Breast epithelium (tissue), 4 donors: Measurements from ENCODE around the gene DNAH17. TPM values are rescaled to one million over a fixed set of nuclear protein-coding genes. Genes with fewer than 3 reads are reported as not detected.

Source experiments
- DNase-seq, 2 donors: peaks; one replicate each; pipeline ENCODE4 v3.0.0-alpha.2; 2019; ENCODE audit warnings: low spot score in 2 of 2
- H3K27ac ChIP-seq, 2 donors: fragments of 200-600 bp; sonication (generic) in 1 of 2; one replicate each; pipeline ENCODE4 v1.5.1; 2016 to 2019; ENCODE audit warnings: mild to moderate bottlenecking in 1 of 2
- H3K27me3 ChIP-seq, 2 donors: fragments of 200-600 bp; sonication (generic) in 1 of 2; one replicate each; pipeline versions ENCODE4 v1.5.1 to v1.6.0; 2017 to 2019; ENCODE audit warnings: control low read depth in 1 of 2, mild to moderate bottlenecking in 1 of 2
- H3K36me3 ChIP-seq: fragments of 200-600 bp; one replicate; pipeline ENCODE4 v1.5.1; 2019
- H3K4me1 ChIP-seq, 2 donors: fragments of 200-600 bp; sonication (generic); one replicate each; pipeline ENCODE4 v1.5.1; 2016 to 2019; ENCODE audit warnings: control low read depth in 1 of 2
- H3K4me3 ChIP-seq, 3 donors: fragments of 200-600 bp; sonication (generic); 1 replicate in 2 of 3; 2 replicates in 1 of 3; pipeline ENCODE4 v1.5.1; 2016 to 2019; ENCODE audit warnings: mild to moderate bottlenecking in 3 of 3, moderate library complexity in 2 of 3
- H3K9me3 ChIP-seq, 2 donors: fragments of 200-600 bp; sonication (generic) in 1 of 2; one replicate each; pipeline ENCODE4 v1.5.1; 2016 to 2019; ENCODE audit warnings: control low read depth in 1 of 2
- POLR2A ChIP-seq: fragments of 450-650 bp; IDR thresholded peaks from one replicate; pipeline ENCODE4 v1.6.1; 2016; ENCODE audit warnings: antibody characterized with exemption, mild to moderate bottlenecking, moderate library complexity
- POLR2AphosphoS5 ChIP-seq, 3 donors: sonication (generic); formaldehyde crosslinking; IDR thresholded peaks; one replicate each; pipeline ENCODE4 v1.6.1; 2017; ENCODE audit warnings: antibody characterized with exemption in 3 of 3
- intact Hi-C: fragments of 100-400 bp; cut with DNase I; formaldehyde crosslinking; loops from one replicate; pipeline ENCODE4 v1.15.1; 2023; ENCODE audit warnings: low total_unique reads
- total RNA-seq, 3 donors: library from RNA; depleted of rRNA; stranded (reverse); fragments of >200 nt; gene quantifications; one replicate each; pipeline ENCODE4 v1.1.0, GENCODE V29; 2016
- TF ChIP-seq, protein P1 (sequence below), 3 donors: fragments of 450-650 bp; IDR thresholded peaks; one replicate each; pipeline ENCODE4 v1.5.1; 2016 to 2017; ENCODE audit warnings: antibody characterized with exemption in 3 of 3, mild to moderate bottlenecking in 3 of 3, moderate library complexity in 3 of 3

DNAH17 gene
- total RNA-seq, 3 donors from 2014 or later, result 0.15 to 0.33 TPM; not detected in 1

DNA sequence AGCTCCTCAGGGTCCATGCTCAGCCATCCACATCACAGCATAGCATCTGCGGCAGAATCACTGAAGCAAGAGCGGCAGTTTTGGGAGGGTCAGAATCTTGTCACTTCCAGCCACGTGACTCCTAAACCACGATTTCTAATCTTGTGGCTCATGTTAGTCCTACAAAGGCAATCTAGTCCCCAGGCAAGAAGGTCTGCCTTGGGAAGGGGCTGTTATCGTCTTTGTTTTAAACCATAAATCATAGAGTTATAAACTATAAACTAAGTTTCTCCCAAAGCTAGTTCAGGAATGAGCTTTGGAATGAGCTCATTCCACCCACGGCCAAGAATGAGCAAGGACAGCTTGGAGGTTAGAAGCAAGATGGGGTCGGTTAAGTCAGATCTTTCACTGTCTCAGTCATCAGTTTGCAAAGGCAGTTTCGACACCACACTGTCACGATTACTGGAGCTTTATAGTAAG, 20.8 kb upstream of the DNAH17 start:
- Histone ChIP-seq H3K27me3 (no peaks in the 10 kb centered on the region), H3K4me1 (no peaks in the 10 kb centered on the region), H3K36me3 (no peaks in the 10 kb centered on the region), H3K27ac (no peak overlapping the region), H3K4me3 (no peak overlapping the region), H3K9me3 (no peaks in the 10 kb centered on the region)
- no peak for TF ChIP-seq POLR2AphosphoS5 (IDR thresholded peaks at IDR 0.05)
- TF ChIP-seq POLR2A, result no peak
- TF ChIP-seq, protein P1, sequence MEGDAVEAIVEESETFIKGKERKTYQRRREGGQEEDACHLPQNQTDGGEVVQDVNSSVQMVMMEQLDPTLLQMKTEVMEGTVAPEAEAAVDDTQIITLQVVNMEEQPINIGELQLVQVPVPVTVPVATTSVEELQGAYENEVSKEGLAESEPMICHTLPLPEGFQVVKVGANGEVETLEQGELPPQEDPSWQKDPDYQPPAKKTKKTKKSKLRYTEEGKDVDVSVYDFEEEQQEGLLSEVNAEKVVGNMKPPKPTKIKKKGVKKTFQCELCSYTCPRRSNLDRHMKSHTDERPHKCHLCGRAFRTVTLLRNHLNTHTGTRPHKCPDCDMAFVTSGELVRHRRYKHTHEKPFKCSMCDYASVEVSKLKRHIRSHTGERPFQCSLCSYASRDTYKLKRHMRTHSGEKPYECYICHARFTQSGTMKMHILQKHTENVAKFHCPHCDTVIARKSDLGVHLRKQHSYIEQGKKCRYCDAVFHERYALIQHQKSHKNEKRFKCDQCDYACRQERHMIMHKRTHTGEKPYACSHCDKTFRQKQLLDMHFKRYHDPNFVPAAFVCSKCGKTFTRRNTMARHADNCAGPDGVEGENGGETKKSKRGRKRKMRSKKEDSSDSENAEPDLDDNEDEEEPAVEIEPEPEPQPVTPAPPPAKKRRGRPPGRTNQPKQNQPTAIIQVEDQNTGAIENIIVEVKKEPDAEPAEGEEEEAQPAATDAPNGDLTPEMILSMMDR (IDR thresholded peaks at IDR 0.05), result no peak
- intact Hi-C loops, result no loop called here
- DNase-seq, result no peak

DNA sequence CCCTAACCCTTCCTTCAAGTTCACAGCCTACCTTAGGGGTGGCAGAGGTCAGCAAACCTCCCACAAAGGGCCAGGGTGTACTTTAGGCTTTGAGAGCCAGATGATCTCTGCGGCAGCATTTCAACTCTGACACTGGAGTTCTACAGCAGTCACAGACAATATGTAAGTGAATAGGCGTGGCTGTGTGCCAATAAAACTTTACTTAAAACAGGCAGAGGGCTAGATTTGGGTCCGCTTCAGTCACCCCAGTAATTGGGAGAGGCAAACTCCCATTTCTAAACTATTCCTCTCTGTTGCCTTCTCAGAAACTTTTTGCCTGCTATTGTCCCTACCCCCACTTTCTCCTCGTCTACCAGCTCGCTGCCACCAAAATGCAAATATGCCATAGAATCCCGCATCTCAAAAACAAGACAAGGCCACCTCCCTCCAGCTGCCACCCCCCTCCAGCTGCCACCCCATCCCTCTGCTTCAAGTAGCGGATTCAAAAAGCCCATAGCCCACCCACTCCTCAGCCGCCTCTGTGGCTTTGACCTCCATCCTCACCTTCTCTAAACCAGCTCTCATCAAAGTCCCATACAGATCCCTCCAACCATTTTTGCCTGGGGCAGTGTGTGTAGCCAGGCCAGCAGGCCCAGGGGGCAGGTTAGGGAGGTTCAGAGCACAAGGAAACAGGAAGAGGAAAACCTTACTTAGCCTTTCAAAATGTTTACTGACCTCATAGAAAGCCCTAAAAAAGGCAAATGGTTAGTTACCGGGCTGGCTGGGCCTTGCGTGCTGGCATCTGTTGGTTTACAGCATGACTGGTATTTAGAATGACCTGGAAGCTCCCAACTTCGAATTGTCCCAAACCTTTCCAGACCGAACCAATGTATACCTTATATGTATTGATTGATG, 19.9 kb upstream of the DNAH17 start:
- intact Hi-C loops, result loop anchor here (2.0 kb wide), 1 partner anchor 66 kb away; no protein-coding TSS in a partner anchor
- TF ChIP-seq, protein P1 (IDR thresholded peaks at IDR 0.05), result no peak
- TF ChIP-seq POLR2A (no peak), POLR2AphosphoS5 (IDR thresholded peaks at IDR 0.05) (no peak)
- H3K9me3 ChIP-seq, result no peaks in the 10 kb centered on the region
- H3K27me3 ChIP-seq, result no peaks in the 10 kb centered on the region
- no peak overlapping the region for H3K4me3 ChIP-seq
- no peak for DNase-seq
- no peak overlapping the region for H3K27ac ChIP-seq
- H3K4me1 ChIP-seq, result no peaks in the 10 kb centered on the region
- no peaks in the 10 kb centered on the region for H3K36me3 ChIP-seq

DNA sequence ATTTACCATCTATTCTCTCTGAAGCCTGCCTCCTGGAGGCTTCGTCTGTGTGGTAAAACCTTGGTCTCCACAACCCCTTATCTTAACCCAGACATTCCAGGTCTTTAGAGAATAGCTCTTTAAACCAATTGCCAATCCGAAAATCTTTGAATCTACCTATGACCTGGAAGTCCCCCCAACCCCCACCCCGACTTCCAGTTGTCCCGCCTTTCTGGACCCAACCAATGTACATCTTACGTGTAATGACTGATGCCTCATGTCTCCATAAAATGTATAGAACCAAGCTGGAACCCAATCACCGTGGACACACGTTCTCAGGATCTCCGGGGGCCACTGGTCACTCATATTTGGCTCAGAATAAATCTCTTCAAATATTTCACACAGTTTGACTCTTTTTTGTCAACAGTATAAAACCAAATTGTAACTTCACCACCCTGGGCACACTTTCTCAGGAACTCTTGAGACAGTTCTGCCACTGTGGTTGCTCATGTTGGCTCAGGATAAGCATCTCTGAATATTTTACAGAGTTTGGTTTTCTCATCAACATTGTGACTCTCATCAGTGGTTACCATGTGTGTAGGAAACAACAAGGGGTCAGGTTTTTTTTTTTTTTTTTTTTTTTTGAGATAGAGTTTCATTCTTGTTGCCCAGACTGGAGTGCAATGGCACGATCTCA, 18.1 kb upstream of the DNAH17 start:
- Histone ChIP-seq H3K36me3 (no peaks in the 10 kb centered on the region), H3K27ac (no peak overlapping the region), H3K27me3 (no peaks in the 10 kb centered on the region), H3K4me1 (no peaks in the 10 kb centered on the region), H3K9me3 (no peaks in the 10 kb centered on the region), H3K4me3 (no peak overlapping the region)
- intact Hi-C loops, result no loop called here
- no peak for DNase-seq
- TF ChIP-seq POLR2A, result no peak
- TF ChIP-seq, protein P1 (IDR thresholded peaks at IDR 0.05), result no peak
- TF ChIP-seq POLR2AphosphoS5 (IDR thresholded peaks at IDR 0.05), result no peak

DNA sequence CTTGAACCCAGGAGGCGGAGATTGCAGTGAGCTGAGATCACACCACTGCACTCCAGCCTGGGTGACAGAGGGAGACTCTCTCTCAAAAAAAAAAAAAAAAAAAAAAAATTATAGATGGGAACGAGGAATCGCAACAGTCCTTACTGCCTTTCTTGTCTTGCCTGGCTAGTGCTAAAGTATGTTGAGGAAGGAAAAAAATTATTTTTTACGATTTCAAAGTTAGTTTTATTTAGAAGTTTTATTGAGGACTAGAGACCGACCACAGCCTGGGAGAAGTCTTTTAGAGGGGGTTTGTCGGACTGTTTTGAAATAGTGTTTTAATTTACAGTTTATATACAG, 15.8 kb upstream of the DNAH17 start:
- Histone ChIP-seq H3K36me3 (no peaks in the 10 kb centered on the region), H3K27ac (peak overlapping the region; percentile 40 to 52), H3K27me3 (no peaks in the 10 kb centered on the region), H3K4me3 (no peak overlapping the region), H3K4me1 (no peaks in the 10 kb centered on the region), H3K9me3 (no peaks in the 10 kb centered on the region)
- no peak for DNase-seq
- TF ChIP-seq POLR2A, result no peak
- TF ChIP-seq, protein P1 (IDR thresholded peaks at IDR 0.05), result no peak
- no peak for TF ChIP-seq POLR2AphosphoS5 (IDR thresholded peaks at IDR 0.05)
- intact Hi-C loops, result loop anchor here (5.0 kb wide), 1 partner anchor 214 kb away; no protein-coding TSS in a partner anchor

DNA sequence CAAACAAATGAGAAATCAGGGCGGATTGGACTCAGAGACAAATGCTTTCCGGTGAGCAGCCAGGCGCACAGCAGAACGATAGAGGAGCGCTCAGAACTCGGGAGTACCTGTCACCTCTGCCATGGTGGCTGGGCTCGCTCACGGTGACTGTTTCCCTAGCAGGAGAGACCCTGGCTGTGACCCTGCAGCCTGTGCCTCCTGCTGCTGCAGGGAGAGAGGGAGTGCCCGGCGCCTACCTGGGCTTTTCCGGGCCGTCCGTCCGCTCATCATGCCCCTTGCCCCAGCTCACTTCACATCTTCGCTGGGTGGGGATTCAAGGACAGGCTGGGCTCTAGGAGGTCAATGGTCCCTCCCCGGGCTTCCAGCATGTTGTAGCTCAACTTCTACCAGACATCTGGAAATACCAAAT, 14.1 kb upstream of the DNAH17 start:
- Histone ChIP-seq H3K4me1 (no peaks in the 10 kb centered on the region), H3K27ac (peak overlapping the region in 1 of 2 donors; percentile 43), H3K4me3 (no peak overlapping the region), H3K36me3 (no peaks in the 10 kb centered on the region), H3K9me3 (no peaks in the 10 kb centered on the region), H3K27me3 (no peaks in the 10 kb centered on the region)
- intact Hi-C loops, result loop anchor here (5.0 kb wide), 1 partner anchor 216 kb away; no protein-coding TSS in a partner anchor
- no peak for TF ChIP-seq POLR2A
- TF ChIP-seq, protein P1 (IDR thresholded peaks at IDR 0.05), result no peak
- no peak for TF ChIP-seq POLR2AphosphoS5 (IDR thresholded peaks at IDR 0.05)
- DNase-seq, result no peak
